ENCODE results near the gene NPAS3.

The NPAS3 gene

DNA sequence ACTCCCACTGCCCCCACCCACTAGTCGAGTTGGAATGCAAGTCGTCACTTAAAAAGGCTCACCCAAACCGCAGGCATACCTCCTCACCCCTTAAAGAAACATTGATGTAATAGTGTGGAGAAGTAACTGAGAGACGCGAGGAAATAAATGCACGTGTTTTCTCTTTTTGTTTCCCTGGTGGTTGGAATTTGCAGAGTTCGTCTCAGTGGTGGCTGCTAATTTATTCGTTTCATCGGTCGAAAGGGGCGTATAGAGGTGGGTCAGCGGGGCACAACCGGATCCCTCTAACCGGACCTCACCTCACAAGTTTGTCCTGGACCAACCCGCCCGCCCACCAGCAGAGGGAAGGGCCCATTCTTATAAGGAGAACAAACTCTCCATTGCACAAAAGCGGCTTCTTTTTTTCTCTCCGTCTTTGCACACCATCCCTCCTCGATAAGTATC, 5.0 kb upstream of the NPAS3 start:
- DNase-seq (ENCODE audit: low spot score) (no peak), ATAC-seq (ENCODE audit: low read depth) (peak; percentile 37)
- H3K27me3 ChIP-seq (ENCODE audit: insufficient read depth, poor library complexity, severe bottlenecking), result peaks cover 96% of the 10 kb centered on the region
- H3K9me3 ChIP-seq (ENCODE audit: severe bottlenecking), result no peaks in the 10 kb centered on the region
- H3K36me3 ChIP-seq (ENCODE audit: low read depth), result no peaks in the 10 kb centered on the region
- H3K4me3 ChIP-seq (ENCODE audit: severe bottlenecking), result no peak overlapping the region
- H3K4me1 ChIP-seq (ENCODE audit: insufficient read depth, poor library complexity, severe bottlenecking), result no peaks in the 10 kb centered on the region
- no peak overlapping the region for H3K27ac ChIP-seq (ENCODE audit: poor library complexity, severe bottlenecking)
- TF ChIP-seq, protein P1, sequence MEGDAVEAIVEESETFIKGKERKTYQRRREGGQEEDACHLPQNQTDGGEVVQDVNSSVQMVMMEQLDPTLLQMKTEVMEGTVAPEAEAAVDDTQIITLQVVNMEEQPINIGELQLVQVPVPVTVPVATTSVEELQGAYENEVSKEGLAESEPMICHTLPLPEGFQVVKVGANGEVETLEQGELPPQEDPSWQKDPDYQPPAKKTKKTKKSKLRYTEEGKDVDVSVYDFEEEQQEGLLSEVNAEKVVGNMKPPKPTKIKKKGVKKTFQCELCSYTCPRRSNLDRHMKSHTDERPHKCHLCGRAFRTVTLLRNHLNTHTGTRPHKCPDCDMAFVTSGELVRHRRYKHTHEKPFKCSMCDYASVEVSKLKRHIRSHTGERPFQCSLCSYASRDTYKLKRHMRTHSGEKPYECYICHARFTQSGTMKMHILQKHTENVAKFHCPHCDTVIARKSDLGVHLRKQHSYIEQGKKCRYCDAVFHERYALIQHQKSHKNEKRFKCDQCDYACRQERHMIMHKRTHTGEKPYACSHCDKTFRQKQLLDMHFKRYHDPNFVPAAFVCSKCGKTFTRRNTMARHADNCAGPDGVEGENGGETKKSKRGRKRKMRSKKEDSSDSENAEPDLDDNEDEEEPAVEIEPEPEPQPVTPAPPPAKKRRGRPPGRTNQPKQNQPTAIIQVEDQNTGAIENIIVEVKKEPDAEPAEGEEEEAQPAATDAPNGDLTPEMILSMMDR (IDR thresholded peaks at IDR 0.05; ENCODE audit: poor library complexity, severe bottlenecking), result no peak

DNA sequence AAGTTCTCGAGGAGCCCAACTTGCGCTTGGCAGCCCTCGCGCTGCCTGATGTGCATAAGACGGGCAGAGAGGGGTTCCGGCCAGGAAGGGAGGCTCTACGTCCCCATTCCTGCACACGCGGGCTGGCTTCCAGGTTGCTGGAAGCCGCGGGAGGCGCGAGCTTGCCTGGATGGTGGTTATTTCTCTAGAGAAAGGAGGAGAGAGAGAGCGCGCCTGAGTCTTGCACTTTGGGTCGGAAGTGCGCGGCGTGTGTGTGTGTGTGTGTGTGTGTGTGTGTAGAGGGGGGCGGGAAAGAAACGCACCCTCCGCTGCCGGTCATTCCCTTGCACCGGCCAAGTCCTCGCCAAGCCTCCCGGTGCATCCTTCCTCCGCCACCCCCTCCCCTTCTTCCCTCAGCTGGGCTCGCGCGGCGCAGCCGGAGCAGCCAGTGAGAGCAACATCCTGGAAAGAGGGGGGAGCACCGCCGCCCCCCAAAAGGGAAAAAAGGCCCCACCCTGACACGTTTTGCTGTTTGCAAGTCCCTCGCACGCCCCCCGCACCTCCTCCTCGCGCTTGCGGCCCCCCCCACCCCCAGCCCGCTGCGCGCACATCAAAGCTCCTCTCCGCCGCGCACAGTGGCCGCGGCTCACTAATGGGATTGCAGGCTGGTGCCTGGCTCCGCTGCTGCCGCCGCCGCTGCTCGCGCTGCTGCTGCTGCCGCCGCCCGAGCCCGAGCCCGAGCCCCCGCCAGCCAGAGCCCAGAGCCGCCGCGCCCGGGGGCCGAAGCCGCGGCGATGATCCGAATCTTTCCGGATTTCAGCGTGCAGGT, 4.4 kb upstream of the NPAS3 start:
- Histone ChIP-seq H3K27me3 (ENCODE audit: insufficient read depth, poor library complexity, severe bottlenecking) (peaks cover 90% of the 10 kb centered on the region), H3K27ac (ENCODE audit: poor library complexity, severe bottlenecking) (no peak overlapping the region), H3K36me3 (ENCODE audit: low read depth) (no peaks in the 10 kb centered on the region), H3K4me3 (ENCODE audit: severe bottlenecking) (peak overlapping the region; percentile 12), H3K9me3 (ENCODE audit: severe bottlenecking) (no peaks in the 10 kb centered on the region), H3K4me1 (ENCODE audit: insufficient read depth, poor library complexity, severe bottlenecking) (no peaks in the 10 kb centered on the region)
- TF ChIP-seq, protein P1 (IDR thresholded peaks at IDR 0.05; ENCODE audit: poor library complexity, severe bottlenecking), result no peak
- DNase-seq (ENCODE audit: low spot score), result no peak
- peak; percentile 39; the same call in 2 of the 3 replicates for ATAC-seq (ENCODE audit: low read depth)

DNA sequence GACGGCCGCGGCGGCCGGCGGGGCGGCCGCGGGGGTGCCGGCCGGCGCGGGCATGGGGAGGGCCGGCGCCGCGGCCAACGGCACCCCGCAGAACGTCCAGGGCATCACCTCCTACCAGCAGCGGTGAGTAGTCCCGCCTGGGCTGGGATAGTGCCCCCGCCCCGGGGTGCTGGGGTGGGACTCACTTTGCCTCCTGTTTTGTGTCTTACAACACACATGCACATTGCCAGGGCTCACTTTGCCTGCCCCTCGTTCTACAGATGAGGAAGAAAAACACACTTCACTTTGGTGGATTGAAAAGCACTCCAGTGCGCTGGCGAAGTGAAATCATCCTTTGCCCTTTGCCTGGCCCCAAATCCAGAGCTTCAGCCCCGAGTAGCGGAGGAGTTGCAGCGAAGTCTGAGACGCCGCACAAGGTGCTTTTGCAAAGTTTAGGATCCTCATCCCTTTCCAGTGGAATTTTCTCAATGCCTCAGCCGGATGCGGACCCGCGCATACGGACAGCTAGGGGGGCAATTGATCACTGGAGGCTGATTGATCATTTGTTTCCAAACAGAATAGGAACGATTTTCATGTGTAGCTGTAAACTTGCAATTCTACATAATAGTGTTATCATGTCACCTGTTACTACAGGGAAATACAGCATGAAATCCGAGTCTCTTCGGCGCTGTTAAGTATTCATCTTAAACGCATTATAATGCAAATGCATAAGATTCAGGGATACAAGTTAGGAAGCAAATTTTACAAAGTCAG, 3.6 kb upstream of the NPAS3 start:
- Histone ChIP-seq H3K36me3 (ENCODE audit: low read depth) (no peaks in the 10 kb centered on the region), H3K9me3 (ENCODE audit: severe bottlenecking) (no peaks in the 10 kb centered on the region), H3K27me3 (ENCODE audit: insufficient read depth, poor library complexity, severe bottlenecking) (peaks cover 88% of the 10 kb centered on the region), H3K4me1 (ENCODE audit: insufficient read depth, poor library complexity, severe bottlenecking) (no peaks in the 10 kb centered on the region), H3K27ac (ENCODE audit: poor library complexity, severe bottlenecking) (no peak overlapping the region), H3K4me3 (ENCODE audit: severe bottlenecking) (peak overlapping the region; percentile 12)
- no peak for DNase-seq (ENCODE audit: low spot score)
- ATAC-seq (ENCODE audit: low read depth), result no peak
- TF ChIP-seq, protein P1 (IDR thresholded peaks at IDR 0.05; ENCODE audit: poor library complexity, severe bottlenecking), result no peak

DNA sequence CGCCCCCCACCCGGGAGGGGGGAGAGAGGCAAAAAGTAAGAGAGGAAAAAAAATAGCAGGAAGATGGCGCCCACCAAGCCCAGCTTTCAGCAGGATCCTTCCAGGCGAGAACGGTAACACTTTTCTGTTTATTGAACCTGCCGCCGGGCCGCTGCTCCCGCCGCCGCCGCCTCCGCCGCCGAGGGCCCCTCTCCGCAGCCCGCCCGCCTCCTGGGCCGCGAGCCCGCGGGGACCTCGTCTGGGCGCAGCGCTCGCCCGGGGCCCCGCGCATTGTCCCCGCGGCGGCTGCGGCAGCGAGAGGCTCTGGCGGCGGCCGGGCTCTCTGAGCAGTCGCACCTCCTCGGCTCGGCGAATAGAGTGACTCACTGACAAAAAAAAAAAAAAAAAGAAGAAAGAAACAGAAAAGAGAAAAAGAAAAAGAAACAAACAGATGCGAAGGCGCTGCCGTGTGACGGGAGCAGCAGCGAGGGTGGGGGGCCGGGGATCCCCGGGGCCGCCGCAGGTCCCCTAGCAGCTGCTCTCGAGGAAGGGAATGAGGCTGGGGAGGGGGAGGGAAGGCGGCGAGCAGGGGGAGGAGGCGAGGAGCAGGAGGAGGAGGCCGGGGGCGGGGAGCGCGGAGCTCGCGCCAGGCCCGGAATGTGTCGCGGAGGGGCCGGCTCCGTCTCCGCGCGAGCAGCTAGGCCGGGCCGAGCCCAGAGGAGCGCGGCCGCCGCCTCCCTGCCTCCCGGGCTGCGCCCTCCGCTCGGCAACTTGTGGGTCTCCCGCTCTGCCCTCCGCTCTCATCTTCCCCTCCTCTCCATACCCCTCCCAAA, 781 bp downstream of the NPAS3 start:
- Histone ChIP-seq H3K4me3 (ENCODE audit: severe bottlenecking) (peak overlapping the region; percentile 42), H3K27me3 (ENCODE audit: insufficient read depth, poor library complexity, severe bottlenecking) (peaks cover 83% of the 10 kb centered on the region), H3K9me3 (ENCODE audit: severe bottlenecking) (no peaks in the 10 kb centered on the region), H3K4me1 (ENCODE audit: insufficient read depth, poor library complexity, severe bottlenecking) (no peaks in the 10 kb centered on the region), H3K36me3 (ENCODE audit: low read depth) (no peaks in the 10 kb centered on the region), H3K27ac (ENCODE audit: poor library complexity, severe bottlenecking) (no peak overlapping the region)
- ATAC-seq (ENCODE audit: low read depth) (peak; percentile 58), DNase-seq (ENCODE audit: low spot score) (no peak)
- TF ChIP-seq, protein P1 (IDR thresholded peaks at IDR 0.05; ENCODE audit: poor library complexity, severe bottlenecking), result no peak
